Hepatocyte (in vitro differentiated cells): ENCODE measurements around the gene APOL4. TPM values are rescaled to one million over a fixed set of nuclear protein-coding genes. Genes with fewer than 3 reads are reported as not detected.
"Not testable (repeated sequence)": the region's sequence is repeated elsewhere in the genome, so short reads cannot be mapped to it uniquely, and the experiment has no call there.

Source experiments
- DNase-seq: peaks from one replicate; pipeline ENCODE4 v3.0.0-alpha.2; 2016; ENCODE audit warnings: low spot score
- H2AFZ ChIP-seq: fragments of 200-600 bp; sonication (generic); 2 replicates; pipeline ENCODE4 v1.6.0; 2016; ENCODE audit warnings: antibody characterized with exemption, mild to moderate bottlenecking
- H3K27ac ChIP-seq: fragments of 200-600 bp; sonication (generic); 2 replicates; pipeline ENCODE4 v1.5.1; 2016; ENCODE audit warnings: mild to moderate bottlenecking
- H3K27me3 ChIP-seq: fragments of 200-600 bp; sonication (generic); 2 replicates; pipeline ENCODE4 v1.6.1; 2016
- H3K36me3 ChIP-seq: fragments of 200-600 bp; sonication (generic); replicated peaks from 2 replicates; pipeline ENCODE4 v1.5.1; 2016; ENCODE audit warnings: low read depth; ENCODE audit not compliant: insufficient read depth
- H3K4me1 ChIP-seq: fragments of 200-600 bp; sonication (generic); 2 replicates; pipeline ENCODE4 v1.5.1; 2016; ENCODE audit warnings: mild to moderate bottlenecking, moderate library complexity; ENCODE audit not compliant: insufficient read depth
- H3K4me2 ChIP-seq: fragments of 200-600 bp; sonication (generic); 2 replicates; pipeline ENCODE4 v1.6.0; 2016
- H3K4me3 ChIP-seq: fragments of 200-600 bp; sonication (generic); 2 replicates; pipeline ENCODE4 v1.5.1; 2016; ENCODE audit warnings: mild to moderate bottlenecking
- H3K79me2 ChIP-seq: fragments of 200-600 bp; sonication (generic); 2 replicates; pipeline ENCODE4 v1.6.0; 2017; ENCODE audit warnings: mild to moderate bottlenecking
- H3K9me2 ChIP-seq: fragments of 200-600 bp; sonication (generic); replicated peaks from 2 replicates; pipeline ENCODE4 v1.6.0; 2017; ENCODE audit warnings: mild to moderate bottlenecking; ENCODE audit not compliant: insufficient read depth
- H3K9me3 ChIP-seq: fragments of 200-600 bp; sonication (generic); 2 replicates; pipeline ENCODE4 v1.5.1; 2016; ENCODE audit warnings: low read depth, mild to moderate bottlenecking
- H4K20me1 ChIP-seq: fragments of 200-600 bp; sonication (generic); 2 replicates; pipeline ENCODE4 v1.6.0; 2016; ENCODE audit warnings: mild to moderate bottlenecking; ENCODE audit not compliant: insufficient read depth, poor library complexity, severe bottlenecking
- CTCF ChIP-seq: fragments of 200-600 bp; sonication (generic); IDR thresholded peaks from 2 replicates; pipeline ENCODE4 v1.5.1; 2016; ENCODE audit warnings: antibody characterized with exemption, mild to moderate bottlenecking; ENCODE audit not compliant: poor library complexity
- EZH2 ChIP-seq: fragments of 200-600 bp; sonication (generic); IDR thresholded peaks from 2 replicates; pipeline ENCODE4 v1.6.1; 2016; ENCODE audit warnings: antibody characterized with exemption, mild to moderate bottlenecking, borderline replicate concordance
- EZH2phosphoT487 ChIP-seq: fragments of 200-600 bp; sonication (generic); IDR thresholded peaks from one replicate; pipeline ENCODE4 v1.6.1; 2018; ENCODE audit warnings: antibody characterized with exemption, mild to moderate bottlenecking, low read depth, moderate library complexity; ENCODE audit not compliant: unreplicated experiment, severe bottlenecking
- WGBS: methylation state at CpG from one replicate; pipeline ENCODE4 v1.1.6; 2016; ENCODE audit warnings: low lambda C conversion rate; ENCODE audit errors: missing lambda C conversion rate; 5-methylcytosine and 5-hydroxymethylcytosine counted together
- polyA plus RNA-seq: library from polyadenylated mRNA; unstranded; fragments of >200 nt; fragmentation: Nextera tagmentation; extraction: Ambion mirVana; gene quantifications from 2 replicates; pipeline ENCODE4 v1.2.1, GENCODE V29; 2016
- total RNA-seq: library from RNA; depleted of rRNA; stranded (reverse); fragments of >200 nt; gene quantifications from 2 replicates; pipeline ENCODE4 v1.2.3, GENCODE V29; 2014

The APOL4 gene
- total and polyA plus RNA-seq, 2 experiments from 2014 or later, result 0.97 to 2.8 TPM

- WGBS, result 81% methylated on average over 4 of the region's 4 CpGs
- Histone ChIP-seq H3K27me3 (no peaks in the 10 kb centered on the region), H3K79me2 (no peaks in the 10 kb centered on the region), H3K36me3 (no peaks in the 10 kb centered on the region), H3K9me3 (no peaks in the 10 kb centered on the region), H4K20me1 (no peaks in the 10 kb centered on the region), H3K4me1 (no peaks in the 10 kb centered on the region), H3K4me3 (no peak overlapping the region), H2AFZ (no peak overlapping the region), H3K4me2 (no peak overlapping the region), H3K9me2 (no peaks in the 10 kb centered on the region), H3K27ac (no peak overlapping the region)
- DNase-seq, result no peak
- TF ChIP-seq EZH2 (no peak), CTCF (no peak), EZH2phosphoT487 (no peak)
These were observed 9.7 kb upstream of the APOL4 start for GRCh38 chr22:36211237-36211861.

GRCh38 chr22:36210224-36210623, 8.6 kb upstream of the APOL4 start:
- TF ChIP-seq CTCF, result no peak
- TF ChIP-seq EZH2phosphoT487, result no peak
- no peak for TF ChIP-seq EZH2
- DNase-seq, result no peak
- Histone ChIP-seq H2AFZ (no peak overlapping the region), H3K27ac (no peak overlapping the region), H3K4me2 (no peak overlapping the region), H3K36me3 (no peaks in the 10 kb centered on the region), H3K79me2 (no peaks in the 10 kb centered on the region), H3K9me3 (no peaks in the 10 kb centered on the region), H3K9me2 (no peaks in the 10 kb centered on the region), H3K4me3 (no peak overlapping the region), H4K20me1 (no peaks in the 10 kb centered on the region), H3K27me3 (no peaks in the 10 kb centered on the region), H3K4me1 (no peaks in the 10 kb centered on the region)
- WGBS, result 92% methylated on average over 3 of the region's 3 CpGs

GRCh38 chr22:36209488-36209908, 7.9 kb upstream of the APOL4 start:
- H3K36me3 ChIP-seq, H3K4me2 ChIP-seq, H4K20me1 ChIP-seq, H2AFZ ChIP-seq, H3K9me3 ChIP-seq, H3K9me2 ChIP-seq, H3K4me3 ChIP-seq, DNase-seq, H3K27ac ChIP-seq, H3K4me1 ChIP-seq, H3K79me2 ChIP-seq, H3K27me3 ChIP-seq: not testable (repeated sequence)
- 67% methylated on average over 5 of the region's 5 CpGs for WGBS

GRCh38 chr22:36208914-36209313, 7.3 kb upstream of the APOL4 start:
- H3K36me3 ChIP-seq, result no peaks in the 10 kb centered on the region
- H2AFZ ChIP-seq, result no peak overlapping the region
- no peaks in the 10 kb centered on the region for H3K79me2 ChIP-seq
- H3K4me2 ChIP-seq, result no peak overlapping the region
- TF ChIP-seq EZH2phosphoT487 (no peak), EZH2 (no peak), CTCF (no peak)
- no peaks in the 10 kb centered on the region for H3K9me2 ChIP-seq
- no peak overlapping the region for H3K27ac ChIP-seq
- no peaks in the 10 kb centered on the region for H3K9me3 ChIP-seq
- H3K4me3 ChIP-seq, result no peak overlapping the region
- no peak for DNase-seq
- H4K20me1 ChIP-seq, result no peaks in the 10 kb centered on the region
- H3K4me1 ChIP-seq, result no peaks in the 10 kb centered on the region
- H3K27me3 ChIP-seq, result no peaks in the 10 kb centered on the region
- WGBS, result 96% methylated on average over 1 of the region's 1 CpG
